ENCODE measurements around the gene TRIML1. TPM values are rescaled to one million over a fixed set of nuclear protein-coding genes. Genes with fewer than 3 reads are reported as not detected.

The TRIML1 gene
- total and polyA plus RNA-seq, 12 donors = not detected

- TF ChIP-seq, protein P1, sequence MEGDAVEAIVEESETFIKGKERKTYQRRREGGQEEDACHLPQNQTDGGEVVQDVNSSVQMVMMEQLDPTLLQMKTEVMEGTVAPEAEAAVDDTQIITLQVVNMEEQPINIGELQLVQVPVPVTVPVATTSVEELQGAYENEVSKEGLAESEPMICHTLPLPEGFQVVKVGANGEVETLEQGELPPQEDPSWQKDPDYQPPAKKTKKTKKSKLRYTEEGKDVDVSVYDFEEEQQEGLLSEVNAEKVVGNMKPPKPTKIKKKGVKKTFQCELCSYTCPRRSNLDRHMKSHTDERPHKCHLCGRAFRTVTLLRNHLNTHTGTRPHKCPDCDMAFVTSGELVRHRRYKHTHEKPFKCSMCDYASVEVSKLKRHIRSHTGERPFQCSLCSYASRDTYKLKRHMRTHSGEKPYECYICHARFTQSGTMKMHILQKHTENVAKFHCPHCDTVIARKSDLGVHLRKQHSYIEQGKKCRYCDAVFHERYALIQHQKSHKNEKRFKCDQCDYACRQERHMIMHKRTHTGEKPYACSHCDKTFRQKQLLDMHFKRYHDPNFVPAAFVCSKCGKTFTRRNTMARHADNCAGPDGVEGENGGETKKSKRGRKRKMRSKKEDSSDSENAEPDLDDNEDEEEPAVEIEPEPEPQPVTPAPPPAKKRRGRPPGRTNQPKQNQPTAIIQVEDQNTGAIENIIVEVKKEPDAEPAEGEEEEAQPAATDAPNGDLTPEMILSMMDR (IDR thresholded peaks at IDR 0.05) = no peak
- no peak for TF ChIP-seq POLR2A (IDR thresholded peaks at IDR 0.05)
Measured at GRCh38 chr4:188109157-188109755, 30.0 kb upstream of the TRIML1 start, which contains the start of gene TRIML2. TSS of gene TRIML2 (minus strand) at chr4:188109603. CDS start at chr4:188105368, 4,235 bp downstream.

GRCh38 chr4:188110036-188110435, 29.2 kb upstream of the TRIML1 start:
- no peak for DNase-seq
- intact Hi-C loops (cut with DNase I) = no loop called here
- Histone ChIP-seq H3K36me3 (replicated peaks in 1 of 2) (no peaks in the 10 kb centered on the region), H3K27ac (no peak overlapping the region), H3K9me3 (replicated peaks in 1 of 3) (no peaks in the 10 kb centered on the region), H3K27me3 (no peaks in the 10 kb centered on the region), H3K4me1 (replicated peaks in 1 of 2) (no peaks in the 10 kb centered on the region), H3K4me3 (no peak overlapping the region)
- WGBS, 4 donors = 44 to 59% (median 54%) methylated on average over 3 of the region's 3 CpGs
- TF ChIP-seq, protein P1 (IDR thresholded peaks at IDR 0.05) = no peak
- TF ChIP-seq POLR2A (IDR thresholded peaks at IDR 0.05) = no peak

More at GRCh38 chr4:188109157-188109755, 30.0 kb upstream of the TRIML1 start, which contains the start of gene TRIML2:
- Histone ChIP-seq H3K27ac (no peak within 1 kb of the TSS), H3K4me3 (no peak within 1 kb of the TSS), H3K4me1 (replicated peaks in 1 of 2) (no peaks in the 10 kb centered on the region), H3K36me3 (replicated peaks in 1 of 2) (no peaks in the 10 kb centered on the region), H3K9me3 (replicated peaks in 1 of 3) (no peaks in the 10 kb centered on the region), H3K27me3 (no peaks in the 10 kb centered on the region)
- 54 to 68% (median 60%) methylated on average over 11 of the region's 11 CpGs for WGBS, 4 donors
- no peak for DNase-seq
- intact Hi-C loops (cut with DNase I) = no loop called here

GRCh38 chr4:188110741-188111471, 28.3 kb upstream of the TRIML1 start:
- TF ChIP-seq, protein P1 (IDR thresholded peaks at IDR 0.05) = no peak
- no peak for TF ChIP-seq POLR2A (IDR thresholded peaks at IDR 0.05)
- intact Hi-C loops (cut with DNase I) = no loop called here

GRCh38 chr4:188111955-188112354, 27.3 kb upstream of the TRIML1 start:
- no peaks in the 10 kb centered on the region for H3K9me3 ChIP-seq (replicated peaks in 1 of 3)
- H3K4me3 ChIP-seq = no peak overlapping the region
- H3K27me3 ChIP-seq = no peaks in the 10 kb centered on the region
- H3K27ac ChIP-seq = no peak overlapping the region
- DNase-seq = no peak
- 59 to 87% (median 79%) methylated on average over 4 to 6 of the region's 6 CpGs for WGBS, 4 donors
- intact Hi-C loops (cut with DNase I) = no loop called here
- H3K36me3 ChIP-seq (replicated peaks in 1 of 2) = no peaks in the 10 kb centered on the region
- no peak for TF ChIP-seq POLR2A (IDR thresholded peaks at IDR 0.05)
- TF ChIP-seq, protein P1 (IDR thresholded peaks at IDR 0.05) = no peak
- no peaks in the 10 kb centered on the region for H3K4me1 ChIP-seq (replicated peaks in 1 of 2)

More at GRCh38 chr4:188110741-188111471, 28.3 kb upstream of the TRIML1 start:
- Histone ChIP-seq H3K4me3 (no peak overlapping the region), H3K4me1 (replicated peaks in 1 of 2) (no peaks in the 10 kb centered on the region), H3K27me3 (no peaks in the 10 kb centered on the region), H3K9me3 (replicated peaks in 1 of 3) (no peaks in the 10 kb centered on the region), H3K36me3 (replicated peaks in 1 of 2) (no peaks in the 10 kb centered on the region), H3K27ac (no peak overlapping the region)
- DNase-seq = no peak
- WGBS, 4 donors = 67 to 77% (median 69%) methylated on average over 7 of the region's 7 CpGs

Measured in adrenal gland (tissue), 12 donors.